Measurements from ENCODE around the gene KRT73. TPM values are rescaled to one million over a fixed set of nuclear protein-coding genes. Genes with fewer than 3 reads are reported as not detected.

Gene KRT73
- not detected in 2 replicates for total RNA-seq

GRCh38 chr12:52618216-52618615 lies at the start of gene KRT73:
KRT73 (minus strand) TSS chr12:52618559; CDS start chr12:52618524, 35 bp downstream.

GRCh38 chr12:52651726-52652261 lies 33.4 kb upstream of the KRT73 start, which contains the start of gene KRT2:
KRT2 (minus strand) TSS chr12:52652211; CDS start chr12:52652142, 69 bp downstream.

GRCh38 chr12:52600941-52601481 lies 17.3 kb downstream of the KRT73 start, which contains the start of gene KRT72:
KRT72 (minus strand) TSS chr12:52601463; CDS start chr12:52601452, 11 bp downstream.

GRCh38 chr12:52573743-52574142 lies 44.6 kb downstream of the KRT73 start, which contains the start of gene KRT74:
KRT74 (minus strand) TSS chr12:52573843; CDS start chr12:52573777, 66 bp downstream.

Other genes starting within 250 kb of the KRT73 start
- gene KRT84, start 232.9 kb downstream of the KRT73 start, total RNA-seq: not detected in 2 replicates
- gene KRT82, start 212.2 kb downstream of the KRT73 start, total RNA-seq: not detected in 2 replicates
- not detected in 2 replicates for gene KRT75, start 184.2 kb downstream of the KRT73 start, total RNA-seq
- not detected in 2 replicates for gene KRT6B, start 166.4 kb downstream of the KRT73 start, total RNA-seq
- under 0.01 TPM in 1 of 2 replicates, not detected in the other for gene KRT6C, start 144.8 kb downstream of the KRT73 start, total RNA-seq
- 0.11 TPM in 1 of 2 replicates, not detected in the other for gene KRT6A, start 125.3 kb downstream of the KRT73 start, total RNA-seq
- 0.11 TPM in 1 of 2 replicates, not detected in the other for gene KRT5, start 98.2 kb downstream of the KRT73 start, total RNA-seq
- gene KRT71, start 65.4 kb downstream of the KRT73 start, total RNA-seq: not detected in 2 replicates
- gene KRT74, start 44.7 kb downstream of the KRT73 start, total RNA-seq: not detected in 2 replicates
- not detected in 2 replicates for gene KRT72, start 17.1 kb downstream of the KRT73 start, total RNA-seq
- not detected in 2 replicates for gene KRT2, start 33.7 kb upstream of the KRT73 start, total RNA-seq
- gene KRT1, start 61.8 kb upstream of the KRT73 start, total RNA-seq: not detected in 2 replicates
- gene KRT77, start 85.0 kb upstream of the KRT73 start, total RNA-seq: not detected in 2 replicates
- not detected in 2 replicates for gene KRT76, start 158.8 kb upstream of the KRT73 start, total RNA-seq
- gene KRT3, start 177.6 kb upstream of the KRT73 start, total RNA-seq: not detected in 2 replicates
- gene KRT4, start 195.6 kb upstream of the KRT73 start, total RNA-seq: not detected in 2 replicates
- gene KRT79, start 215.8 kb upstream of the KRT73 start, total RNA-seq: not detected in 2 replicates
- not detected in 2 replicates for gene KRT78, start 230.4 kb upstream of the KRT73 start, total RNA-seq

All from dermis lymphatic vessel endothelial cell (primary cell).